Neural crest cell (in vitro differentiated cells): ENCODE measurements around the gene BIVM. TPM values are rescaled to one million over a fixed set of nuclear protein-coding genes. Genes with fewer than 3 reads are reported as not detected.

Experiments
- DNase-seq: peaks from one replicate; pipeline ENCODE4 v3.0.0; 2021; ENCODE audit warnings: low read depth, mixed read lengths, low spot score
- H3K27ac Mint-ChIP-seq: one replicate; pipeline ENCODE4 v1.8.0; 2021; ENCODE audit warnings: mild to moderate bottlenecking, mixed read lengths; ENCODE audit not compliant: unreplicated experiment
- H3K27me3 Mint-ChIP-seq: 2 replicates; pipeline ENCODE4 v1.8.0; 2021; ENCODE audit warnings: low read depth, mild to moderate bottlenecking, mixed read lengths
- H3K36me3 Mint-ChIP-seq: 2 replicates; pipeline ENCODE4 v1.8.0; 2021; ENCODE audit warnings: low read depth, mild to moderate bottlenecking, mixed read lengths
- H3K4me1 Mint-ChIP-seq: 2 replicates; pipeline ENCODE4 v1.8.0; 2021; ENCODE audit warnings: mixed read lengths
- H3K4me3 Mint-ChIP-seq: one replicate; pipeline ENCODE4 v1.8.0; 2021; ENCODE audit warnings: mild to moderate bottlenecking, mixed read lengths
- H3K9me3 Mint-ChIP-seq: 2 replicates; pipeline ENCODE4 v1.8.0; 2021; ENCODE audit warnings: mixed read lengths
- total RNA-seq: library from RNA; stranded (reverse); gene quantifications from 2 replicates; pipeline ENCODE4 v1.2.1, GENCODE V29; 2021
- TF ChIP-seq, protein P1 (sequence below): fragments of 200-600 bp; sonication (generic); conservative IDR thresholded peaks from 2 replicates; pipeline ENCODE4 v1.5.0; 2021; ENCODE audit warnings: antibody characterized with exemption, mild to moderate bottlenecking

Gene BIVM
- total RNA-seq, 1 donor from 2014 or later = 26.4 TPM

DNA sequence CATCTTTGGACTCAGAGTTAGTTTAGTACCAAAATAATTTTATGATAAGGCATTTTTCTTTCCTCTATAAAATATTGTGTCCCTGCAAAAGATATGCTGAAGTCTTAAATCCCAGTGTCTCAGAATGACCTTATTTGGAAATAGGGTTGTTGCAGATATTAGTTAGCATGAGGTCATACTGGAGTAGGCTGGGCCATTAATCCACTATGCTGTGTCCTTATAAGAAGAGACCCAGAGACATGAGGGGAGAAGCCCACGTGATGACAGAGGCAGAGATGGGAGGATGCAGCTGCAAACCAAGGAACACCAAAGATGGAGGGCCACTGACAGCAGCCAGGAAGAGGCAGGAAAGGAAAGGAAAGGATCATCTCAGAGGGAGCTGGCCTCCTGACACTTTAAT, 6.5 kb upstream of the BIVM start:
- TF ChIP-seq, protein P1, sequence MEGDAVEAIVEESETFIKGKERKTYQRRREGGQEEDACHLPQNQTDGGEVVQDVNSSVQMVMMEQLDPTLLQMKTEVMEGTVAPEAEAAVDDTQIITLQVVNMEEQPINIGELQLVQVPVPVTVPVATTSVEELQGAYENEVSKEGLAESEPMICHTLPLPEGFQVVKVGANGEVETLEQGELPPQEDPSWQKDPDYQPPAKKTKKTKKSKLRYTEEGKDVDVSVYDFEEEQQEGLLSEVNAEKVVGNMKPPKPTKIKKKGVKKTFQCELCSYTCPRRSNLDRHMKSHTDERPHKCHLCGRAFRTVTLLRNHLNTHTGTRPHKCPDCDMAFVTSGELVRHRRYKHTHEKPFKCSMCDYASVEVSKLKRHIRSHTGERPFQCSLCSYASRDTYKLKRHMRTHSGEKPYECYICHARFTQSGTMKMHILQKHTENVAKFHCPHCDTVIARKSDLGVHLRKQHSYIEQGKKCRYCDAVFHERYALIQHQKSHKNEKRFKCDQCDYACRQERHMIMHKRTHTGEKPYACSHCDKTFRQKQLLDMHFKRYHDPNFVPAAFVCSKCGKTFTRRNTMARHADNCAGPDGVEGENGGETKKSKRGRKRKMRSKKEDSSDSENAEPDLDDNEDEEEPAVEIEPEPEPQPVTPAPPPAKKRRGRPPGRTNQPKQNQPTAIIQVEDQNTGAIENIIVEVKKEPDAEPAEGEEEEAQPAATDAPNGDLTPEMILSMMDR = no peak
- Mint-ChIP-seq H3K9me3 (no peaks in the 10 kb centered on the region), H3K4me1 (peaks cover 6% of the 10 kb centered on the region), H3K27me3 (no peaks in the 10 kb centered on the region), H3K36me3 (peaks cover 10% of the 10 kb centered on the region), H3K4me3 (no peak overlapping the region), H3K27ac (no peak overlapping the region)
- DNase-seq = no peak

DNA sequence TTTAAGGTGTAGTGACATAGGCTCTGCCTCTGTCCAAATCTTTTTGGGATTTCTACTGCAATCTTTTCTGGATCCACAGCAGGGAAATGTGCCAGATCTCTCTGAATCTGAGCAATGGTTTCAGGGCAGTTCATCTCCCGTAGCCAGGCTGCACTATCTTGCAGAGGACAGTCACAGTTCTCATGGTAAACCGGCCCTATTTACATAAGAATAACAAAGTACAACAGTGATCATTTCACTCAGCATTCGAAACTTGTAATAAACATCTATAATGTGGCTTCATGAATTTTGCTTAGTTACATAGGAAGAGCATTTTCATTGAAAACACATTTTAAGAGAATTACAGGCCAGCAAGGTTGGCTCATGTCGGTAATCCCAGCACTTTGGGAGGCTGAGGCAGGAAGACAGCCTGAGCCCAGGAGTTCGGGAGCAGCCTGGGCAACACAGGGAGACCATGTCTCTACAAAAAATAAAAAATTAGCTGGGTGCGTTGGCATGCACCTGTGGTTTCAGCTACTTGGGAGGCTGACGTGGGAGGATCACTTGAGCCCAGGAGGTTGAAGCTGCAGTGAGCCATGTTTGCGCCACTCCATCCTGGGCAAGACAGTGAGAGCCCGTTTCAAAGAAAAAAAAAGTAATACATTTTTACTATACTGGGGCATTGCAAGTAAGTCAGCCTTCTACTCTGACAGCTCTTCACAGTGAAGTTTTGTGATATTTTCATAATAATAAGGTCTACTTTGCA, 5.1 kb upstream of the BIVM start:
- no peak overlapping the region for H3K4me3 Mint-ChIP-seq

DNA sequence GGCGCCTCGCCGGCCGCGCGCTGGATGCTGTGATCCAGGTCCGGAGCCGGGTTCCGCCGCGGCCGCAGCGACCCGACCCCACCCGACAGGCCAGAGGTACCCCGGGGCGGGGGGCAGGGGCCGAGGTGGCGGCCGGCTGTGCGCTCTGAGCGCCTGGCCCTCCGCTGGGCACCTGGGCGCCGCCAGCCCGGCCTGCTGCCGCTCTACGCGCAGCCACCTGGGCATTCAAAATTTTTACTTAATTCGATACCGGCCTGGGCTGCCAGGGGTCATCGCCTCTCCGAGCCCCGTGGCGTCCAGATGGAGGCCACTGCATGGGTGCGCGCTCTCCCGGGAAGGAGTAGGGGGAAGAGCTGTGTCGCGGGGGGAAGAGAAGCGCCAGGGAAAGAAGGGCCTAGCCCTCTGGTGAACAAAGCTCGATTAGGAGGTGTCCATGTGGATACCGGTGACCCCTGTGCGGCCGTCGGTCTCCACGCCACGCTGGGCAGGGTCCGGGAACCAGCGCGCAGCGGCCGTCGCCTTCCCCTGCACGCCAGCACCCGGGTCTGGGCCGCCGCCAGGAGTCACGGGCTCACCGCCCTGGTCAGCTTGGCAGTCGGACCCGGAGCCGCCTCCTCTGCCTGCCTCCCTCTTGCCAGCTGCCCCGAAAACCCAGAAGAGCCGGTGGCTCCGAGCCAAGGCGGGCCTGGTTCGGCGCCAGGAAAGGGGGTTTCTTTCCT, 666 bp downstream of the BIVM start:
- Mint-ChIP-seq H3K4me1 (peaks cover 36% of the 10 kb centered on the region), H3K36me3 (peaks cover 3% of the 10 kb centered on the region), H3K27me3 (no peaks in the 10 kb centered on the region), H3K27ac (peak overlapping the region; percentile 35), H3K9me3 (no peaks in the 10 kb centered on the region), H3K4me3 (peak overlapping the region; percentile 98)
- peak; percentile 30 for DNase-seq
- TF ChIP-seq, protein P1 = no peak

More for the DNA sequence above, 5.1 kb upstream of the BIVM start:
- no peak overlapping the region for H3K27ac Mint-ChIP-seq
- no peak for DNase-seq
- H3K36me3 Mint-ChIP-seq = peaks cover 8% of the 10 kb centered on the region
- H3K27me3 Mint-ChIP-seq = no peaks in the 10 kb centered on the region
- H3K9me3 Mint-ChIP-seq = no peaks in the 10 kb centered on the region
- TF ChIP-seq, protein P1 = no peak
- H3K4me1 Mint-ChIP-seq = peaks cover 16% of the 10 kb centered on the region

DNA sequence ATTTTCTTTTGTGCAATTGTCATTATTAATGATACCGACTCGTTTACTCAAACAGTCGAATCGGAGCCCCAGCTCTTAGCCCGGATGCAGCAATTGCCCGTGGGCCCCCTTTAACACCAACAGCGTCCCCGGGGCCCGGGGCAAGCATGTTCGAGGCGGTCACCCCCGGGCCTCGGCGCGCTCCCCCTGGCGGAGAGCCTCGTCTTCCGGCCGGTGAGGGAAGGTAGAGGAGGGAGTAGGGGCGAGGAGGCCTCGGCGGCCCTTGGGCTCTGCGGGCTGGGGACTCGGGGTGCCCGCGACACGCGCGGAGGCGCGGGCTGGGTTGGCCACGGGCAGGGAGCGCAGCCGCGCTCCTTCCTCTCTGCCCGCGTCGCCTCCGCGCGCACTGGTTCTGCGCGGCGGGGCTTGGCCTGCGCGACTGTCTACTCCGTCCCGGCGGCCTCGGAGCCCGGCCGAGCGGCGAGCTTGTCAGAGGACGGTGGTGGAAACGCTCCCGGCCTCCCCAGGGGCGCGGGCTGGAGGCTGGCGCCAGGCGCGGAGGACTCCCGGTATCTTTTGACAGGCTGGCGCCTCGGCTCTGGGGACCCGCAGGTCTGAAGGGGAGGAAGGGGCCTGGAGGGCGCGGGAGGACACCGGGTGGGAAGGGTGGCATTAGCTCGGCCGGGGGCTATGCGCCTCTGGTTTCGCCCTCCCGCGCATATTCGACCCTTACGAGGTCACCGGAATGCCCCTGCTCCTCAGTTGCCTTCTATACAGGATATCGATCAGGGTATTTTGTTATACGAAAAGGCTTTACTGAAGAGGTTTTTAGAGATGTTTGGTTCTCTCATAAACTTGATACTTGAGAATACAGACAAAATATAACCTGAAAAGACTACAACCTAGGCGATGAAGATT, 1.5 kb downstream of the BIVM start:
- Mint-ChIP-seq H3K27me3 (no peaks in the 10 kb centered on the region), H3K4me3 (peak overlapping the region; percentile 98)
- TF ChIP-seq, protein P1 = peak; percentile 85

DNA sequence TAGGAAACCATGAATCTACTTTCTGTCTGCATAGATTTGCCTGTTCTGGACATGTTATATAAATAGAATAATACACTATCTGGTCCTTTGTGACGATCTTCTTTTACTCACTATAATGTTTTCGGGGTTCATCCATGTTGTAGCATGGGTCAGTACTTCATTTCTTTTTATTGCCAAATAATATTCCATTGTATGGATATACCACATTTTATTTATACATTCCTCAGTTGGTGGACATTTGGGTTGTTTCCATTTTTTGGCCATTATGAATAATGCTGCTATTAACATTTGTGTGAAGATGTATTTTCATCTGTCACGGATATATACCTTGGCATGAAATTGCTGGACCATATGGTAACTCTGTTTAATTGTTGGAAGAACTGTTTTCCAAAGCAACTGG, 6.8 kb downstream of the BIVM start:
- H3K36me3 Mint-ChIP-seq = peaks cover 23% of the 10 kb centered on the region
- TF ChIP-seq, protein P1 = no peak
- no peak for DNase-seq
- peaks cover 15% of the 10 kb centered on the region for H3K4me1 Mint-ChIP-seq
- H3K4me3 Mint-ChIP-seq = no peak overlapping the region
- no peak overlapping the region for H3K27ac Mint-ChIP-seq
- H3K9me3 Mint-ChIP-seq = no peaks in the 10 kb centered on the region
- H3K27me3 Mint-ChIP-seq = no peaks in the 10 kb centered on the region

More for the DNA sequence above, 1.5 kb downstream of the BIVM start:
- H3K4me1 Mint-ChIP-seq = peaks cover 36% of the 10 kb centered on the region
- peak overlapping the region; percentile 62 for H3K27ac Mint-ChIP-seq
- peak; percentile 80 for DNase-seq
- peaks cover 5% of the 10 kb centered on the region for H3K36me3 Mint-ChIP-seq
- no peaks in the 10 kb centered on the region for H3K9me3 Mint-ChIP-seq
